ENCODE results near the gene SPACDR. TPM values are rescaled to one million over a fixed set of nuclear protein-coding genes. Genes with fewer than 3 reads are reported as not detected.

The SPACDR gene
- total RNA-seq, 1 donor from 2014 or later, result not detected

DNA sequence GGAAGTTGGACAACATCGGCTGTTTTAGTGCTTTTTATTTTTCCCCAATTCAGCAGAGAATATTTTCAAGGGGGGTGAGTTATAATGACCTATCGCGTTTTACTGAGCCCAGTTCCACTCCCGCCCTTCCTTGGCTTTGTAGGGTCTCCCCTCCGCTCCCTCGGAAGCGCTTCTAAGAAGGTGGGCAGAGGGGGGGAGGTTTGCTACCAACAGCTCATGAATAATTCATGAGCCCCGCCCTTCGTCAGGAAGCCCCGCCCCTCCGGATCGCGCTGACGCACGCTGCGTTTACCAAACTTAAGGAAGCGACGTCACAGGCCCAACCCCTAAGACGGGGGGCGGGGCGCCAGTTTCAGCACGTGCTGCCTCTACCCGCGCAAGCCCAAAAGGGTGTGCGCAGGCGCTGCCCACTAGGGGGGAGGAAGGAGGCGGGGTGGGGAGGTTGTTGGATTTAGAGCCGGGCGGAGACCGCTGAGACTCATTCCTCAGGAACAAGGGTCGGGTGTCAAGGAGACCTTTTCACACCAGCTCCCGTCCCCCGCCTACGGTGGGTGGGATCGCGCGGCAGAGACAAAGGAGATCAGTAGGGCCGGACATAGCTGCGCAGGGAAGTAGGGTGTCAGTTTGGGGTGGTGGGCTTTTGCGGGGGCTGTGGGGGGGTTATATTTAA, 35.0 kb downstream of the SPACDR start:
- Histone ChIP-seq H3K36me3 (peaks cover 0 to 8% of the 10 kb centered on the region in 2 donors), H3K9me3 (no peaks in the 10 kb centered on the region), H3K4me1 (peaks cover 26% of the 10 kb centered on the region), H3K4me3 (peak overlapping the region; percentile 90 to 93), H3K27me3 (no peaks in the 10 kb centered on the region), H3K27ac (peak overlapping the region; percentile 100)
- intact Hi-C loops (cut with DNase I), result no loop called here
- TF ChIP-seq POLR2A (IDR thresholded peaks at IDR 0.05), result peak; percentile 7 to 18
- peak; percentile 84 to 87 for TF ChIP-seq POLR2AphosphoS5 (IDR thresholded peaks at IDR 0.05; ENCODE audit: insufficient read depth in 1 of 2, low read depth in 1 of 2)
- TF ChIP-seq, protein P1, sequence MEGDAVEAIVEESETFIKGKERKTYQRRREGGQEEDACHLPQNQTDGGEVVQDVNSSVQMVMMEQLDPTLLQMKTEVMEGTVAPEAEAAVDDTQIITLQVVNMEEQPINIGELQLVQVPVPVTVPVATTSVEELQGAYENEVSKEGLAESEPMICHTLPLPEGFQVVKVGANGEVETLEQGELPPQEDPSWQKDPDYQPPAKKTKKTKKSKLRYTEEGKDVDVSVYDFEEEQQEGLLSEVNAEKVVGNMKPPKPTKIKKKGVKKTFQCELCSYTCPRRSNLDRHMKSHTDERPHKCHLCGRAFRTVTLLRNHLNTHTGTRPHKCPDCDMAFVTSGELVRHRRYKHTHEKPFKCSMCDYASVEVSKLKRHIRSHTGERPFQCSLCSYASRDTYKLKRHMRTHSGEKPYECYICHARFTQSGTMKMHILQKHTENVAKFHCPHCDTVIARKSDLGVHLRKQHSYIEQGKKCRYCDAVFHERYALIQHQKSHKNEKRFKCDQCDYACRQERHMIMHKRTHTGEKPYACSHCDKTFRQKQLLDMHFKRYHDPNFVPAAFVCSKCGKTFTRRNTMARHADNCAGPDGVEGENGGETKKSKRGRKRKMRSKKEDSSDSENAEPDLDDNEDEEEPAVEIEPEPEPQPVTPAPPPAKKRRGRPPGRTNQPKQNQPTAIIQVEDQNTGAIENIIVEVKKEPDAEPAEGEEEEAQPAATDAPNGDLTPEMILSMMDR (IDR thresholded peaks at IDR 0.05), result peak in 1 of 3 experiments; percentile 52
- DNase-seq (ENCODE audit: extremely low spot score in 2 of 2), result peak; percentile 99 to 100

DNA sequence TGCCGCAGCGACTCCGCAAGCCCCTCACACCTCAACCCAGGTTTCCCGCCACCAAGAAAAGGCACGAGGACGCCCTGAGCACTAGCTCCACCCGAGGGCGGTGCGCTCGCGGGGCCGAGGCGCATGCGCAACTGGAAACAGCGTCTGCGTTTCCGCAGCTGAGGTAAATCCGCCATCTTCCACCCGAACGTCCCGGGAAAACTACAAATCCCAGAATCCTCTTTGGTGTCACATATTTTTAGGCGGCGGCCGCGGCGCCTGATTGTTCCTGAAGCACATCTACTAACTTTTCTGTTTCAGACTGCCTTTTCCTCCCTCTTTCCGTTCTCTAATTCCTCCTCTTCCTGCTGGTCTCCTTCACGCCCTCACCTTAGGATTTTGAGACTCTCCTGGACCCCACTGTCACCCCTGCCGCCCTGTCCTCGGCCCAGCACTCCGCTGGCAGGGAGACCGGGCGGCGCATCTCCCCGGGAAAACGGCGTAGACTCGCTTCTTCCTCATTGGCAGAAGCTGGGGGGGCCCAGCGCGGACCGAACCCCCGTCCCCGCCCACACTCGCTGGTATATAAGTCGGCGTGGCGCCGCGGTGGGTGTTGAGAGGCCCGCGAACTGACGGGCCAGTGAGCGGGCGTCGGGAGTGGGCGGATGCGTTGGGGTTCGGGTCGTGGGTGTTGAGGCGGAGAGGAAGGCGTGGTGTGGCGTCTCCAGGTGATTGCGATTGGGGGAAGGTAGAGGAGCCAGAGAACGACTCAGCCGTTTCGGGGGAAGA, 35.7 kb downstream of the SPACDR start, which contains the start of gene ZCWPW1:
ZCWPW1 (minus strand) TSS at position 505 of the 768 bp plus-strand sequence. CDS start 8,054 bp downstream, outside the sequence.
- Histone ChIP-seq H3K9me3 (no peaks in the 10 kb centered on the region), H3K27me3 (no peaks in the 10 kb centered on the region), H3K4me1 (peaks cover 26% of the 10 kb centered on the region), H3K27ac (peak within 1 kb of the TSS; percentile 100), H3K36me3 (peaks cover 0 to under 1% of the 10 kb centered on the region in 2 donors), H3K4me3 (peak within 1 kb of the TSS; percentile 90 to 93)
- intact Hi-C loops (cut with DNase I), result no loop called here
- peak in 1 of 2 donors; percentile 98 for DNase-seq (ENCODE audit: extremely low spot score in 2 of 2)
- peak; percentile 97 to 100 for TF ChIP-seq POLR2AphosphoS5 (IDR thresholded peaks at IDR 0.05; ENCODE audit: insufficient read depth in 1 of 2, low read depth in 1 of 2)
- TF ChIP-seq, protein P1 (IDR thresholded peaks at IDR 0.05), result no peak
- peak; percentile 70 to 98 for TF ChIP-seq POLR2A (IDR thresholded peaks at IDR 0.05)

DNA sequence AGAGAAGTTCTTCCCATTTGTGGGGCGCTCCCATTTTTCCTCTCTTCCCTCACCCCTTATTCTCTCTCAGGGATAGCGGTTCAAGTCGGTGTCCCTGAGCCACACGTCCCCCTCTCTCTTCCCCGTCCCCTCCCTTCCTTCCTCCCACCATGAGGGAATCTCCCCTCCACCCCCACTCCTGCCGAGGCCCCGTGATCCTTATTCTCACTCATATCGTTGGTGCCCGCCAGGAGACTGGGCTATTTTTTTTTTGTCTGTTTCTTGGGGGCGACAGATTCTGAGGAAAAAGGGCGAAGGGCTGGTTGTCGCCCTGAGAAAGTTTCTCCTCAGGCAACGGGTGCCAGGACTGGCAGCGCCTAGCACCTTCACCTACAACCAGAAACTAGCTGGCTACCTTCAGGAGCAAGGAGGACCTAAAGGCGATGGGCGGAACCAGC, 36.3 kb downstream of the SPACDR start:
- Histone ChIP-seq H3K4me1 (peaks cover 25% of the 10 kb centered on the region), H3K27me3 (no peaks in the 10 kb centered on the region), H3K27ac (peak overlapping the region; percentile 100), H3K4me3 (peak overlapping the region; percentile 90 to 93), H3K36me3 (no peaks in the 10 kb centered on the region), H3K9me3 (no peaks in the 10 kb centered on the region)
- intact Hi-C loops (cut with DNase I), result no loop called here
- no peak for DNase-seq (ENCODE audit: extremely low spot score in 2 of 2)
- TF ChIP-seq POLR2A (IDR thresholded peaks at IDR 0.05) (no peak), POLR2AphosphoS5 (IDR thresholded peaks at IDR 0.05; ENCODE audit: insufficient read depth in 1 of 2, low read depth in 1 of 2) (no peak)
- TF ChIP-seq, protein P1 (IDR thresholded peaks at IDR 0.05), result no peak

DNA sequence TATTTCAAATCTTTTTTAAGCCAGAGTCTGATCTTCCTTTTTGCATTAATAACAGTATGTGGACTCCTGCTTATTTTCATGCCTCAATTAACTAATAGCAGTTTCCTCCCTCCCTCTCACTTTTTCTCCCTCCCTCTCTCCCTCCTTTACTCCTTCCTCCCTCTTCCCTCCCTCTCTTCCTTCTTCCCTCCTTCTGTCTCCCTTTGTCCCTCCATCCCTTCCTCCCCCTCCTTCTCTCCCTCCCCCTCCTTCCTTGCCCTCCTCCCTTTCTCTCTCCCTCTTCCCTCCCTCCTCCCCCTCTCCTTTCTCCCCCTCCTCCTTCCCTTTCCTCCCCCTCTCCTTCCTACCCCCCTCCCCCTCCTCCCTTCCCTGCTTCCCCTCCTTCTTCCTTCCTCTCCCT, 37.5 kb downstream of the SPACDR start:
- Histone ChIP-seq H3K36me3 (no peaks in the 10 kb centered on the region), H3K27ac (no peak overlapping the region), H3K4me1 (peaks cover 14% of the 10 kb centered on the region), H3K4me3 (no peak overlapping the region), H3K27me3 (no peaks in the 10 kb centered on the region), H3K9me3 (no peaks in the 10 kb centered on the region)
- TF ChIP-seq POLR2A (IDR thresholded peaks at IDR 0.05) (no peak), POLR2AphosphoS5 (IDR thresholded peaks at IDR 0.05; ENCODE audit: insufficient read depth in 1 of 2, low read depth in 1 of 2) (no peak)
- TF ChIP-seq, protein P1 (IDR thresholded peaks at IDR 0.05), result no peak
- DNase-seq (ENCODE audit: extremely low spot score in 2 of 2), result no peak
- intact Hi-C loops (cut with DNase I), result no loop called here

Measured in vagina (tissue), 2 donors.